IMR-90 (cell line): ENCODE results near the gene TRPM6. TPM values are rescaled to one million over a fixed set of nuclear protein-coding genes. Genes with fewer than 3 reads are reported as not detected.

Experiments used
- ATAC-seq: fragments of 200-7000 bp; cut with Tn5 transposase; 2 replicates; pipeline ENCODE4 v1.9.1; 2020; ENCODE audit warnings: low read depth, mild to moderate bottlenecking, moderate library complexity
- BruUV-seq: library from RNA; stranded (reverse); fragments of 400-500 nt; replicated peaks from 2 replicates; lab custom pipeline; 2021; lab: Mats Ljungman, UMichigan
- CTCF ChIA-PET: fragments of 300-600 bp; formaldehyde crosslinking; extraction: SDS; loops from one replicate; lab custom pipeline; 2021; ENCODE audit warnings: antibody characterized with exemption; lab: Yijun Ruan, JAX
- POLR2A ChIA-PET: fragments of 300-600 bp; sonication (Branson Sonifier 250); formaldehyde crosslinking; loops from one replicate; lab custom pipeline; 2022; ENCODE audit warnings: antibody characterized with exemption; ENCODE audit not compliant: unreplicated experiment; lab: Charles Lee
- DNase-seq: peaks from one replicate; pipeline ENCODE4 v3.0.0; 2013
- H2AFZ ChIP-seq: replicated peaks from 2 replicates; pipeline ENCODE3; 2013; ENCODE audit warnings: low read length, mild to moderate bottlenecking; ENCODE audit not compliant: poor library complexity
- H2AK5ac ChIP-seq: 2 replicates; pipeline ENCODE4 v1.6.1; 2013; ENCODE audit warnings: low read depth, low read length, inconsistent platforms
- H2AK9ac ChIP-seq: replicated peaks from 2 replicates; pipeline ENCODE3; 2013; ENCODE audit warnings: mild to moderate bottlenecking, low read depth, low read length, moderate library complexity; ENCODE audit not compliant: poor library complexity
- H2BK120ac ChIP-seq: 2 replicates; pipeline ENCODE4 v1.6.1; 2013; ENCODE audit warnings: low read depth, low read length, inconsistent platforms
- H2BK15ac ChIP-seq: 3 replicates; pipeline ENCODE4 v1.6.1; 2013; ENCODE audit warnings: low read depth, low read length, inconsistent platforms
- H2BK20ac ChIP-seq: 2 replicates; pipeline ENCODE4 v1.6.1; 2013; ENCODE audit warnings: low read depth, mild to moderate bottlenecking, inconsistent platforms, low read length, moderate library complexity
- H2BK5ac ChIP-seq: 2 replicates; pipeline ENCODE4 v1.6.1; 2013; ENCODE audit warnings: mild to moderate bottlenecking, low read depth, low read length, inconsistent platforms; ENCODE audit not compliant: poor library complexity, severe bottlenecking
- H3K14ac ChIP-seq: replicated peaks from 2 replicates; pipeline ENCODE4 v1.6.1; 2013; ENCODE audit warnings: low read depth, low read length, inconsistent platforms
- H3K18ac ChIP-seq: 2 replicates; pipeline ENCODE4 v1.6.1; 2013; ENCODE audit warnings: low read depth, low read length, control low read depth
- H3K23ac ChIP-seq: 2 replicates; pipeline ENCODE4 v1.6.1; 2013; ENCODE audit warnings: low read depth, low read length, inconsistent platforms
- H3K27ac ChIP-seq: 2 replicates; pipeline ENCODE4 v1.5.1; 2013; ENCODE audit warnings: mild to moderate bottlenecking, control low read depth, low read length; ENCODE audit not compliant: insufficient read depth
- H3K27me3 ChIP-seq: 2 replicates; pipeline ENCODE4 v1.6.1; 2013; ENCODE audit warnings: low read length; ENCODE audit not compliant: control insufficient read depth, insufficient read depth
- H3K36me3 ChIP-seq: 2 replicates; pipeline ENCODE4 v1.6.1; 2013; ENCODE audit warnings: low read length, mixed read lengths; ENCODE audit not compliant: control insufficient read depth, insufficient read depth
- H3K4ac ChIP-seq: 2 replicates; pipeline ENCODE4 v1.6.1; 2013; ENCODE audit warnings: low read depth, low read length, inconsistent platforms
- H3K4me1 ChIP-seq: 2 replicates; pipeline ENCODE4 v1.6.1; 2013; ENCODE audit warnings: low read length, mixed read lengths; ENCODE audit not compliant: control insufficient read depth, insufficient read depth
- H3K4me2 ChIP-seq: 2 replicates; pipeline ENCODE4 v1.6.1; 2013; ENCODE audit warnings: low read depth, mild to moderate bottlenecking, control low read depth, low read length, moderate library complexity
- H3K4me3 ChIP-seq: 2 replicates; pipeline ENCODE4 v1.5.1; 2013; ENCODE audit warnings: low read depth, mild to moderate bottlenecking, control low read depth, low read length, moderate library complexity; ENCODE audit not compliant: insufficient read depth
- H3K56ac ChIP-seq: 2 replicates; pipeline ENCODE4 v1.6.1; 2013; ENCODE audit warnings: low read length, inconsistent platforms; ENCODE audit not compliant: insufficient read depth; ENCODE audit errors: extremely low read depth
- H3K79me1 ChIP-seq, 2 experiments: 2 replicates each; pipeline ENCODE4 v1.6.1; 2013; ENCODE audit warnings: low read length in 2 of 2, inconsistent platforms in 1 of 2, low read depth in 1 of 2
- H3K9ac ChIP-seq: 2 replicates; pipeline ENCODE4 v1.6.1; 2013; ENCODE audit warnings: low read depth, low read length, control low read depth
- H3K9me1 ChIP-seq: 2 replicates; pipeline ENCODE4 v1.6.1; 2013; ENCODE audit warnings: low read length, inconsistent platforms; ENCODE audit not compliant: insufficient read depth
- H3K9me3 ChIP-seq: 2 replicates; pipeline ENCODE4 v1.6.1; 2013; ENCODE audit warnings: low read length; ENCODE audit not compliant: control insufficient read depth, insufficient read depth
- H4K20me1 ChIP-seq: 2 replicates; pipeline ENCODE4 v1.6.1; 2013; ENCODE audit warnings: low read length, inconsistent platforms; ENCODE audit not compliant: insufficient read depth
- H4K5ac ChIP-seq: 2 replicates; pipeline ENCODE4 v1.6.1; 2013; ENCODE audit warnings: mild to moderate bottlenecking, low read depth, low read length, control low read depth
- H4K8ac ChIP-seq, 2 experiments: 2 replicates each; pipeline ENCODE4 v1.6.1; 2013; ENCODE audit warnings: low read depth in 2 of 2, low read length in 2 of 2, control low read depth in 1 of 2, inconsistent platforms in 1 of 2
- H4K91ac ChIP-seq: 2 replicates; pipeline ENCODE4 v1.6.1; 2013; ENCODE audit warnings: low read depth, low read length, inconsistent platforms; ENCODE audit not compliant: insufficient read depth
- MAZ ChIP-seq: IDR thresholded peaks from 2 replicates; pipeline ENCODE4 v1.6.1; 2012; ENCODE audit warnings: low read depth, mild to moderate bottlenecking, low read length, improper control_type of control experiment, moderate library complexity, borderline replicate concordance
- WGBS, 2 experiments: methylation state at CpG; one replicate each; pipeline versions ENCODE4 v1.1.5 to v1.1.7; 2013; ENCODE audit warnings: missing lambda C conversion rate in 2 of 2; ENCODE audit not compliant: insufficient read length in 1 of 2; ENCODE audit errors: extremely low coverage in 2 of 2; 5-methylcytosine and 5-hydroxymethylcytosine counted together
- dilution Hi-C: fragments of 300-500 bp; cut with HindIII; formaldehyde crosslinking; loops from one replicate; pipeline ENCODE4 v1.14.3; 2018; ENCODE audit warnings: low sequenced_read_pairs; ENCODE audit not compliant: unreplicated experiment
- in situ Hi-C: fragments of 300-500 bp; cut with MboI; formaldehyde crosslinking; loops from 3 replicates; pipeline ENCODE4 v1.14.3; 2019; ENCODE audit warnings: low sequenced_read_pairs, inconsistent platforms, mixed read lengths
- intact Hi-C: fragments of 100-400 bp; cut with micrococcal nuclease; formaldehyde crosslinking; loops from 2 replicates; pipeline ENCODE4 v1.10.0; 2022
- polyA plus RNA-seq, 3 experiments: library from polyadenylated mRNA; depleted of rRNA; stranded (reverse); fragments of >200 nt; gene quantifications; 2 replicates each; pipeline ENCODE4 v1.2.3, GENCODE V29; 2012; ENCODE audit warnings: low replicate concordance in 1 of 3
- total RNA-seq: library from RNA; depleted of rRNA; stranded (reverse); fragments of >200 nt; gene quantifications from 2 replicates; pipeline ENCODE4 v1.2.3, GENCODE V29; 2012

The TRPM6 gene
- total and polyA plus RNA-seq, 2 of the 4 experiments (the other 2 are of a cell fraction), result under 0.01 to 0.02 TPM

DNA sequence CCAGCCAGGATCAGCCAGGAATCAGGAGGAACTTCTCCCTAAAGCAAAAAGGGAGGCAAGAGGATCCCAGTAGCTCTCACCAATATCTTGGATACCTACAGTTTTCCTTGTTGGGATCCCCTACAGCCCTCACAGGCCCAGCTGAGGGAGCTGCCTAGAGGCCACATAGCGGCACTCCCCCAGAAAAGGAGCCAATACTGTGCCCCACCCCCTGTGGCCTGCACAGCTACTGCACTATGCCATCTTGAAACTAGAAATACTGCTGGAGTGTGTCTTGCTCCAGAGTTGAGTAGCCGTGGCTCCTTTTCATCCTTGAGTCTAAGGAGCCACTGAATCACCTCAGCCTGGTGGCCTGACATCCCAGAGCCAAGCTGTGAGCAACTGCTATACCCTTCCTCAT is 22.3 kb upstream of the TRPM6 start:
- no peak overlapping the region for H3K14ac ChIP-seq
- H3K23ac ChIP-seq, result no peak overlapping the region
- no peak overlapping the region for H2BK120ac ChIP-seq
- H3K9ac ChIP-seq, result no peak overlapping the region
- H3K18ac ChIP-seq, result no peak overlapping the region
- ChIA-PET CTCF (no interaction called here), POLR2A (no interaction called here)
- no peak overlapping the region for H2AK9ac ChIP-seq
- no peak overlapping the region for H2BK20ac ChIP-seq
- no peak overlapping the region for H2AK5ac ChIP-seq
- no peak overlapping the region for H2BK5ac ChIP-seq
- H3K36me3 ChIP-seq, result no peaks in the 10 kb centered on the region
- no peaks in the 10 kb centered on the region for H3K9me3 ChIP-seq
- ATAC-seq, result no peak
- no peak overlapping the region for H2AFZ ChIP-seq
- intact Hi-C loops (no loop called here), dilution Hi-C loops (no loop called here), in situ Hi-C loops (no loop called here)
- WGBS, 2 experiments, result 40% methylated on average over 1 of the region's 2 CpGs; no CpG with 5 or more reads in 1 of the 2 experiments
- H3K27me3 ChIP-seq, result no peaks in the 10 kb centered on the region
- no TSS peak for BruUV-seq
- no peak overlapping the region for H4K91ac ChIP-seq
- H3K56ac ChIP-seq, result no peak overlapping the region
- no peak overlapping the region for H3K27ac ChIP-seq
- H3K4me1 ChIP-seq, result no peaks in the 10 kb centered on the region
- no peak overlapping the region for H4K5ac ChIP-seq
- no peak for DNase-seq
- no peaks in the 10 kb centered on the region for H4K20me1 ChIP-seq
- H3K4me2 ChIP-seq, result no peak overlapping the region
- H3K4ac ChIP-seq, result no peak overlapping the region
- no peaks in the 10 kb centered on the region for H3K79me1 ChIP-seq
- no peak overlapping the region for H4K8ac ChIP-seq
- H3K4me3 ChIP-seq, result no peak overlapping the region
- no peak for TF ChIP-seq MAZ
- H3K9me1 ChIP-seq, result no peaks in the 10 kb centered on the region
- no peak overlapping the region for H2BK15ac ChIP-seq
